Peyer's patch (tissue), 4 donors: ENCODE results near the gene ZFP91. TPM values are rescaled to one million over a fixed set of nuclear protein-coding genes. Genes with fewer than 3 reads are reported as not detected.
A peak's percentile ranks its signal among the peaks of the same experiment; 100 is the strongest.

Experiments
- DNase-seq, 3 donors: peaks; one replicate each; pipeline ENCODE4 v3.0.0-alpha.2; 2017 to 2019
- H3K27ac ChIP-seq, 4 donors: fragments of 200-600 bp; sonication (generic); one replicate each; pipeline ENCODE4 v1.5.1; 2016 to 2019
- H3K27me3 ChIP-seq, 2 donors: fragments of 200-600 bp; sonication (generic); one replicate each; pipeline ENCODE4 v1.5.1; 2019
- H3K36me3 ChIP-seq, 3 donors: fragments of 200-600 bp; sonication (generic); one replicate each; pipeline ENCODE4 v1.5.1; 2016 to 2019
- H3K4me1 ChIP-seq, 4 donors: fragments of 200-600 bp; sonication (generic); one replicate each; pipeline ENCODE4 v1.5.1; 2016 to 2019
- H3K4me3 ChIP-seq, 4 donors: fragments of 200-600 bp; sonication (generic); 1 replicate in 3 of 4; 2 replicates in 1 of 4; pipeline ENCODE4 v1.5.1; 2016 to 2019; ENCODE audit warnings: mild to moderate bottlenecking in 1 of 4
- H3K9me3 ChIP-seq, 4 donors: fragments of 200-600 bp; sonication (generic); one replicate each; pipeline ENCODE4 v1.5.1; 2016 to 2019; ENCODE audit warnings: mild to moderate bottlenecking in 1 of 4
- CTCF ChIP-seq, 6 experiments: fragments of 450-650 bp in 4 of 6; fragments of 200-600 bp in 2 of 6; sonication (generic) in 1 of 6; IDR thresholded peaks; one replicate each; pipeline ENCODE4 v1.5.1; 2017 to 2019; ENCODE audit warnings: antibody characterized with exemption in 6 of 6, mild to moderate bottlenecking in 3 of 6, moderate library complexity in 1 of 6
- POLR2A ChIP-seq, 2 donors: fragments of 450-650 bp; IDR thresholded peaks; one replicate each; pipeline ENCODE4 v1.5.1; 2017; ENCODE audit warnings: antibody characterized with exemption in 2 of 2, mild to moderate bottlenecking in 2 of 2, moderate library complexity in 2 of 2
- total RNA-seq, 4 donors: library from RNA; depleted of rRNA; stranded (reverse); fragments of >200 nt; gene quantifications; one replicate each; pipeline ENCODE4 v1.1.0, GENCODE V29; 2016

Gene ZFP91
- total RNA-seq, 4 donors from 2014 or later = 42.4 to 58.3 (median 45.9) TPM

GRCh38 chr11:58592760-58593472 lies 14.1 kb downstream of the ZFP91 start:
- peak in 1 of 3 donors; percentile 65 for DNase-seq
- no peak overlapping the region for H3K4me3 ChIP-seq
- no peaks in the 10 kb centered on the region for H3K27me3 ChIP-seq
- H3K36me3 ChIP-seq = no peaks in the 10 kb centered on the region
- H3K9me3 ChIP-seq = no peaks in the 10 kb centered on the region
- H3K4me1 ChIP-seq = peaks cover 0 to 51% (median 0%) of the 10 kb centered on the region in 4 donors
- H3K27ac ChIP-seq = peak overlapping the region in 1 of 4 donors; percentile 39
- TF ChIP-seq CTCF (IDR thresholded peaks at IDR 0.05) (no peak), POLR2A (IDR thresholded peaks at IDR 0.05) (no peak)

DNA sequence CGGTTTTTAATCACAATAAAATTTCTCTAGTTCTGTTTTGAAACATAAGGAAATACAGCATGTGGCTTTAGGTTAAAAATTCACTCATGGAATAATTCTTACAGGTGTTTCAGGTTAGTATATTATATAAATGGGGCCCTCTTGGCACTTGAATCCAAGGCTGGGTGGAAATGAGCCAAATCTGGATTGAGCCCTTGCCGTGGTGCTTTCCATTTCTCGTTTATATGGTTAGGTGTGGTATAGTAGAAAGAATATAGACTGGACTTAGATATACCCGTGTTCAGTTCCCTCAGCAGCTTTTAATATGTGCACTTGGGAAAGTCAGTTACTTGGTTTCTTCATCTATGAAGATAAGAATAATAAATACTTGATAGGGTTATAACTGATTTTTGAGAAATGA lies 16.0 kb downstream of the ZFP91 start:
- DNase-seq = no peak
- no peak for TF ChIP-seq CTCF (IDR thresholded peaks at IDR 0.05)
- no peak for TF ChIP-seq POLR2A (IDR thresholded peaks at IDR 0.05)
- H3K9me3 ChIP-seq = no peaks in the 10 kb centered on the region
- H3K27me3 ChIP-seq = no peaks in the 10 kb centered on the region
- H3K4me1 ChIP-seq = peaks cover 0 to 51% (median 0%) of the 10 kb centered on the region in 4 donors
- peak overlapping the region in 2 of 4 donors; percentile 3 to 13 for H3K27ac ChIP-seq
- H3K36me3 ChIP-seq = no peaks in the 10 kb centered on the region
- no peak overlapping the region for H3K4me3 ChIP-seq

- H3K4me3 ChIP-seq = no peak overlapping the region
- H3K9me3 ChIP-seq = no peaks in the 10 kb centered on the region
- TF ChIP-seq POLR2A (IDR thresholded peaks at IDR 0.05) (no peak), CTCF (IDR thresholded peaks at IDR 0.05) (no peak)
- H3K36me3 ChIP-seq = no peaks in the 10 kb centered on the region
- DNase-seq = no peak
- no peaks in the 10 kb centered on the region for H3K27me3 ChIP-seq
- H3K27ac ChIP-seq = no peak overlapping the region
- H3K4me1 ChIP-seq = peaks cover 0 to 51% (median 0%) of the 10 kb centered on the region in 4 donors
Observed at GRCh38 chr11:58596621-58597020, 17.8 kb downstream of the ZFP91 start.

DNA sequence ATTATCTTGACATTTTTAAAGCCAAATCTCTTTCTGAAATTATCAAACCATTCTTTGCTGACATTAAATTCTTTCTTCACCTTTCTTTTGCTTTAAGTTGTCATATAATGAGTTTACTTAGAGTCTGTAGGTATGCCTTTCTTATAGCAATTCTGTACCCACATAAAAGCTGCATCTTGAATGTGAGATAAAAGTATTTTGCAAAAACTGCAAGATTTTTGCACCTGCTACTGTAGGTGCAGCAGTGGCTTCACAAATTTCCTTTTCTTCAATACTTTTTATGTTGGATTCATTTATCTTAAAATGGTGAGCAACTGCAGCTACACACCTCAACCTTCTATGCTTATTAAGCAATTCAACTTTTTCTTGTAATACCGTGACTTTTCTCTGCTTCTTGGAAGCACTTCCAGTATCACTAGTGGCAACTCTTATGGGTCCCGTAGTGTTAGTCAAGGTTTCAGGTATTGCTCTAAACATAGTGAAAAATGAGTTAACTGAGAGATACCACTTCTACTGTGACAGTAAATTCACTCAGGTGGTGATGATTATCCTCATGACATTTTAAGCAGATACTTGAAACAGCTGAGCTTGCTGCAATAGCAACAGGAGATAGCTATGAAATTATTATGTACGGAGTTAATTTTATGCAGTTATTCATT lies 18.8 kb downstream of the ZFP91 start:
- no peak for DNase-seq
- H3K4me3 ChIP-seq = no peak overlapping the region
- H3K36me3 ChIP-seq = peaks cover 0 to 6% (median 0%) of the 10 kb centered on the region in 3 donors
- peaks cover 0 to 44% (median 0%) of the 10 kb centered on the region in 4 donors for H3K4me1 ChIP-seq
- no peaks in the 10 kb centered on the region for H3K9me3 ChIP-seq
- no peaks in the 10 kb centered on the region for H3K27me3 ChIP-seq
- no peak for TF ChIP-seq CTCF (IDR thresholded peaks at IDR 0.05)
- no peak for TF ChIP-seq POLR2A (IDR thresholded peaks at IDR 0.05)
- no peak overlapping the region for H3K27ac ChIP-seq

DNA sequence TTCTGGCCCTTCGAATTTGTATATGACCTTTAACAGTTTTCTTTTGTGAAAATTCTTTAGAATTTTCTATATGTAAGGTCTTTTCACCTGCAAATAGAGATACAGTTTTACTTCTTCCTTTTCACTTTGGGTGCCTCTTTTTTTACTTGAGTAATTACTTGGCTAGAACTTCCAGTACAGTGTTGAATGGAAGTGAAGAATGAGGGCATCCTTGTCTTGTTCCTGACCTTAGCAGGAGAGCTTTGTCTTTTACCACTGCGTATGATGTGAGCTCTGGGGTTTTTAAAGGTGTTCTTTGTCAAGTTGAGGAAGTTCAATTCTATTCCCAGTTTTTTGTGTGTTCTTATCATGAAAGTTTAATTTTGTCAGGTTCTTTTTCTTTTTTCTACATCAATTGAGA lies 21.6 kb downstream of the ZFP91 start:
- TF ChIP-seq POLR2A (IDR thresholded peaks at IDR 0.05) (no peak), CTCF (IDR thresholded peaks at IDR 0.05) (no peak)
- Histone ChIP-seq H3K9me3 (no peaks in the 10 kb centered on the region), H3K27me3 (no peaks in the 10 kb centered on the region), H3K4me3 (no peak overlapping the region), H3K27ac (no peak overlapping the region), H3K36me3 (peaks cover 0 to 6% (median 0%) of the 10 kb centered on the region in 3 donors), H3K4me1 (peaks cover 0 to 25% (median 0%) of the 10 kb centered on the region in 4 donors)
- no peak for DNase-seq
